Ishikawa (cell line): ENCODE measurements around the gene PLEKHM1.

Experiments used
- RAD21 ChIP-seq: IDR thresholded peaks from 2 replicates; pipeline ENCODE4 v1.6.1; 2012; ENCODE audit warnings: low read depth
- REST ChIP-seq: IDR thresholded peaks from 2 replicates; pipeline ENCODE4 v1.6.1; 2012; ENCODE audit warnings: low read depth, mild to moderate bottlenecking
- TF ChIP-seq, protein P1 (sequence below): IDR thresholded peaks from 2 replicates; pipeline ENCODE4 v1.6.1; 2012

DNA sequence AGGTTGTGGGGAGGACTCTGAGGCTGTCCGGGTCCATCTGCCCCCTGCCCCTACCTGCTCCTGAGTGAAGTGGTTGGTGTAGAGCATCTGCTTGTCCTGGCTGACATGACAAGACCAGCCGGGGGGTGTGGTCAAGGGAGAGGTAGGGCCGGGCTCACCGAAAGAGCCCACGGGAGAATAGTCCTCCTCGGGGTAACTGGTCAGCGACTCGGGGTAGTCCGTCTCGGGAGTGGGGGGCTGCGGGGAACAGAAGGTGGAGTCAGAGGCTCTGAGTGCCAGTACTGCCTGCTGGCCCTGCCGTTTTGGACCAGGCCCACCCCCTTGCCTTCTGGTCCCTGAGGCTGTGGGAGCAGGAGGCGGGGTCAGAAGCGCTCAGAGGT, 85.7 kb downstream of the PLEKHM1 start:
- TF ChIP-seq RAD21, result no peak
- TF ChIP-seq, protein P1, sequence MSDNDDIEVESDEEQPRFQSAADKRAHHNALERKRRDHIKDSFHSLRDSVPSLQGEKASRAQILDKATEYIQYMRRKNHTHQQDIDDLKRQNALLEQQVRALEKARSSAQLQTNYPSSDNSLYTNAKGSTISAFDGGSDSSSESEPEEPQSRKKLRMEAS, result no peak
- TF ChIP-seq REST, result no peak
